Measurements from ENCODE around the gene HSPA8.
A peak's percentile ranks its signal among the peaks of the same experiment; 100 is the strongest.

DNA sequence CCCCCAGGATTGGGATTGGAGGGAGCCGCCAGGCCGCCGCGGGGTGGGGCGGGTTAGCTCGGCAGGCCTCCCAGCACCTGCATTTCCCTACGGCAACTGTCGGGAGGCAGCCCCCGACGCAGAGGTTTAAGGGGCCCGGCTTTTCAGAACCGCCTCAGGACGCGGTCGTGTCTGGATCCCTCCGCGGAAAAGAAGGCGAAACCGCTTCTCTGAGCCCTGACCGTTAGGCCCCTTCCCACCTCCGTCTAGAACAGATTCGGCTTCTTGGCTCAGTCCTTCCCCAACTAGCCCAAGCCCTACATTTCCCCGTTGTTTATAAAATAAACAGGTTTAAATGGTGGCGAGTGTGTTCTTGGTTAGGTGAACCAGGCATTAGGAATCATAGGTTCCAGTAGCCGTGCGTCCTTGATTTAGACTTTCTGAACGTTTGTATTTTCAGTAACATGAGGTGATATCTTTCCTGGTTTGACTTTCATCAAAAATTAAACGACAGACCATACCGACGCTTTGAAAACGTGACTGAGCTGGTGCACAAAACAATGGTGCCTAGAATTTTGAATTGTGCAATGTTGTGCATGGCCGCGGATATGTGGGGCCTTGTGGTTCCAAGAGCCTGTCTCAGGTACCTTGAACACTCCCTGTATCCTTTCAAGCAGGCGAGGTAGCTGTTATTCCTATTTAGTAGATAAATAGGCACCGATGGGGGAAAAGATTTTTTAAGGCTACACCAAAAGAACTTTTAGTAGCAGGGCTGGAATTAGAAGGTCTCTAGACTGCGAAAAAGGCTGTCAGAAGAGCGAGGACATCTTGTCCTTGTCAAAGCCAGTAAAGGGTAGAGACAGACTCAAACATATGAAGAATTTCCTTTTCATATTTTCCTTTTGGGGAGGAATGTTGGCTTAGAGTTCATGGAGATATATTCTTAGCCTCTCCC, 1.2 kb upstream of the HSPA8 start:
- TF ChIP-seq, protein P1, sequence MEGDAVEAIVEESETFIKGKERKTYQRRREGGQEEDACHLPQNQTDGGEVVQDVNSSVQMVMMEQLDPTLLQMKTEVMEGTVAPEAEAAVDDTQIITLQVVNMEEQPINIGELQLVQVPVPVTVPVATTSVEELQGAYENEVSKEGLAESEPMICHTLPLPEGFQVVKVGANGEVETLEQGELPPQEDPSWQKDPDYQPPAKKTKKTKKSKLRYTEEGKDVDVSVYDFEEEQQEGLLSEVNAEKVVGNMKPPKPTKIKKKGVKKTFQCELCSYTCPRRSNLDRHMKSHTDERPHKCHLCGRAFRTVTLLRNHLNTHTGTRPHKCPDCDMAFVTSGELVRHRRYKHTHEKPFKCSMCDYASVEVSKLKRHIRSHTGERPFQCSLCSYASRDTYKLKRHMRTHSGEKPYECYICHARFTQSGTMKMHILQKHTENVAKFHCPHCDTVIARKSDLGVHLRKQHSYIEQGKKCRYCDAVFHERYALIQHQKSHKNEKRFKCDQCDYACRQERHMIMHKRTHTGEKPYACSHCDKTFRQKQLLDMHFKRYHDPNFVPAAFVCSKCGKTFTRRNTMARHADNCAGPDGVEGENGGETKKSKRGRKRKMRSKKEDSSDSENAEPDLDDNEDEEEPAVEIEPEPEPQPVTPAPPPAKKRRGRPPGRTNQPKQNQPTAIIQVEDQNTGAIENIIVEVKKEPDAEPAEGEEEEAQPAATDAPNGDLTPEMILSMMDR (IDR thresholded peaks at IDR 0.05): peak in 1 of 4 experiments; percentile 3
- TF ChIP-seq POLR2A (IDR thresholded peaks at IDR 0.05): no peak
